Adipose tissue (tissue), 3 donors: Measurements from ENCODE around the gene RUBCNL. TPM values are rescaled to one million over a fixed set of nuclear protein-coding genes. Genes with fewer than 3 reads are reported as not detected.

Experiments
- H3K27ac ChIP-seq: one replicate; pipeline ENCODE4 v1.5.1; 2013; ENCODE audit warnings: low read depth, low read length
- WGBS, 3 donors: extraction: QIAGEN DNeasy Blood & Tissue Kit; methylation state at CpG; one replicate each; pipeline ENCODE4 v1.1.7; 2013; 5-methylcytosine and 5-hydroxymethylcytosine counted together
- polyA plus RNA-seq, 3 donors: library from polyadenylated mRNA; stranded (reverse); fragments of 200-250 nt; gene quantifications; one replicate each; pipeline ENCODE4 v1.2.3, GENCODE V29; 2013
- donor health status: healthy with polysubstance abuse.
- donor health status: Bipolar disorder and iron deficiency.
- donor health status: healthy.

Gene RUBCNL
- polyA plus RNA-seq, 3 donors: 0.35 to 3.0 (median 3.0) TPM

DNA sequence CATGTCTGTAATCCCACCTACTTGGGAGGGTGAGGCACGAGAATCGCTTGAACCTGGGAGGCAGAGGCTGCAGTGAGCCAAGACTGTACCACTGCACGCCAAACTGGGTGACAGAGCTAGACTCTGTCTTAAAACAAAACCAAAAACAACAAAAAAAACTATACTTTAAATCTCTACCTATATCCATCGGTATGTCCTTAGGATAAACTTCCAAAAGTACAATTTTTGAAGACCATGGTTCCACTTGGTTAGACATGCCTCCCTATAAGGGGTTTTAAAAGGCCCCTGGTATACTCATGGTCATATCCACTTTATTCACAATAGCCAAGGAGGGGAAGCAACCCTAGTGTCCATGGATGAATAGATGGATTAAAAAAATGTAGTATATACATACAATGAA is 39.8 kb downstream of the RUBCNL start:
- no peak overlapping the region for H3K27ac ChIP-seq
- 94 to 98% (median 97%) methylated on average over 4 of the region's 4 CpGs for WGBS, 3 donors

GRCh38 chr13:46345866-46346265 is 41.2 kb downstream of the RUBCNL start:
- H3K27ac ChIP-seq: no peak overlapping the region
- WGBS, 3 donors: 30 to 88% (median 77%) methylated on average over 5 of the region's 5 CpGs

DNA sequence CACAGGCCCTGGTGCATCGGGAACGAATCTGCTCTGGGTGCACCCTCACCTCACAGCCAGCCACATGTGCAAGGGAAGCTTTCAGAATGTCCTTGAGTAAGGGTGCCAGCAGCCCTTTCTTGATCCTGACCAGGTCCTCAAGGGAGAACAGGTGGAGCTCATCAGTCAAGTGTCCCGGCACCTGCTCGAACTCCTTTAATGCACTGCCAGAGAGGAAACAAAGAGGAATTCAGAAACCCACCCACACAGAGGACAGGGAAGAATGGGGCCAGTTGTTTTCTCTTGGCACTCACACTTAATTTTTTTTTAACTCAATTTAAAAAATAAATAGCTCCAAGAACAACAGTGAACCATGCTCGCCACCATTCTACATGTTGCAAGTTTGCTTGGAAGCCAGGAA is 41.7 kb downstream of the RUBCNL start:
- 18 to 68% (median 62%) methylated on average over 5 of the region's 5 CpGs for WGBS, 3 donors
- no peak overlapping the region for H3K27ac ChIP-seq

DNA sequence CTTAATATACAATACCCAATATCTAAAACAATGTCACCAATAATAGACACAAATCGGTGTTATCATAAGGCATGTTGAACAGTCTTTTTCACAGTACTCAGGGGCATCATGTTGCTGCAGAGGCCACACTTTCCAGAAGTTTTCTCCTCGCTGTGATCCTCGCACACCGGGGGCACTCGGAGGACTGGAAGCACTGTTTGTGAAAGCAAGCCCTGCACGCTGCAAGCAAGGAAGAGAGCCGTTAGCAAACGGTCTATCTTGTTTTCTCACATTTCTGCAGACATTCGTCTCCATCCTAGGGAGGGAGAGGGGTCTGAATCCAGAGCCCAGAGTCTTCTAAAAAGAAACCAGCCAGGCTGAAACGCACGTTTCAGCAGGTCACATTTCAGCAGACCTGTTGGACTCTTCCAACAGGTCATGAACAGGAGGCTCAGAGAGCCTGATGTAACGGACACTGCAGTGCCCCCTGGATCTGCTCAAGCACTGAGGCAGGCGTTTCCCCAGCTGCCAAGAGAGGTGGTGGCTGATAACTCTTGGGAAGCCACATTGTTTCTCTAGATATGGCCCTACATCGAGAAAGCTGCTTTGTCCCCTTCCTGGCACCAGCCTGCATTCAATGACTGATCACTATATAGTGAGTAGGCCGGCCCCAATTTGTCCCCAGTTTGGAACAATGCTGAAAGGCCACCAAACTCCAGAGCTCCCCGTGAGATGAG is 43.6 kb downstream of the RUBCNL start:
- WGBS, 3 donors: 81 to 89% (median 81%) methylated on average over 16 of the region's 16 CpGs

DNA sequence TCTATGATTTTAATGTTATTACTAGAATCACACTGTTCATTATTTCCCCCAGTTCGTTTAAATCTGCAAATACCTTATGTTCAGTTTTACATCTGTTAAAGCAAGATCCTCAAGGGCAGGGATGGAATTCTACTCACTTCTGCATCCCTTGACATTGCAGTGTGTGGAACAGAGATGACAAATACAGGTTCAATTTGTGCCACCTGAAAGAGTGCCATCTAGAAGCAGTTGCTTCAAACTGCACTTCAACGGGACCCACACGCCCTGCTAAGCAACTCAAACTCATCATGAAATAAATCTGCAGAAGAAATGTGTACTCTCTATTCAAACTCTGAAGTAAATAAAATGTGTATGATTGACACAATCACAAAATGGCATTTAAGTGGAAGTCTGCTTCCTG is 44.5 kb downstream of the RUBCNL start:
- no peak overlapping the region for H3K27ac ChIP-seq
- 52 to 78% (median 78%) methylated on average over 3 of the region's 3 CpGs for WGBS, 3 donors

More for the DNA sequence above, 43.6 kb downstream of the RUBCNL start:
- no peak overlapping the region for H3K27ac ChIP-seq

GRCh38 chr13:46341112-46341711 is 45.8 kb downstream of the RUBCNL start:
- 63 to 87% (median 63%) methylated on average over 1 of the region's 1 CpG for WGBS, 3 donors
- no peak overlapping the region for H3K27ac ChIP-seq

- 94 to 100% (median 98%) methylated on average over 3 of the region's 3 CpGs for WGBS, 3 donors
- H3K27ac ChIP-seq: no peak overlapping the region
Measured at GRCh38 chr13:46340631-46341111, 46.4 kb downstream of the RUBCNL start.

- H3K27ac ChIP-seq: no peak overlapping the region
- WGBS, 3 donors: 95 to 100% (median 96%) methylated on average over 1 of the region's 1 CpG
Measured at GRCh38 chr13:46340011-46340410, 47.0 kb downstream of the RUBCNL start.

GRCh38 chr13:46339035-46339666 is 47.9 kb downstream of the RUBCNL start:
- 37 to 86% (median 44%) methylated on average over 10 of the region's 10 CpGs for WGBS, 3 donors
- no peak overlapping the region for H3K27ac ChIP-seq

GRCh38 chr13:46337700-46338099 is 49.4 kb downstream of the RUBCNL start:
- H3K27ac ChIP-seq: no peak overlapping the region
- 58 to 77% (median 76%) methylated on average over 3 of the region's 3 CpGs for WGBS, 3 donors

- H3K27ac ChIP-seq: no peak overlapping the region
- 78 to 85% (median 80%) methylated on average over 10 of the region's 10 CpGs for WGBS, 3 donors
Measured at GRCh38 chr13:46334035-46334822, 52.8 kb downstream of the RUBCNL start.

DNA sequence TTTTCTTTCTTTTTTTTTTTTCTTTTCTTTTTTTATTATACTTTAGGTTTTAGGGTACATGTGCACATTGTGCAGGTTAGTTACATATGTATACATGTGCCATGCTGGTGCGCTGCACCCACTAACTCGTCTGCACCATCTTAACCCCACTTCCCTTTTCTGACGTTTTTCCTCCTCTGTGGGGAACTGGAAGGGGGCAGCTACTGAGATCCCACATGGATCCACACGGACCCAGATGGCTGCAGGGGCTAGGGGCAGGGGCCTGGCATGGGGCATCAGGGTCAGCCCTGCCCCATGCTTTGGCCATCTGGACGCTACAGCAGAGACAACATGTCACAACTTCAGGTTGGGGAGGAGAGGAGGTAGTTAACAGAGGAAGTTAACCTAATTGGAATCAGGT is 54.3 kb downstream of the RUBCNL start:
- no peak overlapping the region for H3K27ac ChIP-seq
- WGBS, 3 donors: 47 to 66% (median 54%) methylated on average over 5 of the region's 5 CpGs

DNA sequence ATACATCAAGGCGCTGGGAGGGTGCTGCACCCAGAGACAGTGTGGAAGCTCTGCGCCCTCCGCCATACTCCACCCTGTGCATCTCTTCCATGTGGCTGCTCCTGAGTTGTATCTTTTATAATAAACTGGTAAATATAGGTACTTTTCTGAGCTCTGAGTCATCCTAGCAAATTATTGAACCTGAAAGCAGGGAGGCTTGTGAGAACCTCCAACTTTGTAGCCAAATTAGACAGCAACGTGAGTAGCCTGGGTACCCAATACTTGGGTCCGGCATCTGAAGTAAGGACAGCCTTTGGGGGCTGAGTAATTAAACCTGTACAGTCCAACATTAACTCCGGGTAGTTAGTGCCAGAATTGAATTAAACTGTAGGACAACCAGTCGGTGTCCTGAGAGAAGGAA is 57.4 kb downstream of the RUBCNL start:
- 89 to 95% (median 89%) methylated on average over 7 of the region's 7 CpGs for WGBS, 3 donors
- H3K27ac ChIP-seq: no peak overlapping the region

- no peak overlapping the region for H3K27ac ChIP-seq
- WGBS, 3 donors: 50 to 81% (median 75%) methylated on average over 1 of the region's 1 CpG
Measured at GRCh38 chr13:46327246-46327645, 59.8 kb downstream of the RUBCNL start.

GRCh38 chr13:46324976-46325375 is 62.1 kb downstream of the RUBCNL start:
- 74 to 80% (median 80%) methylated on average over 5 of the region's 5 CpGs for WGBS, 3 donors
- H3K27ac ChIP-seq: no peak overlapping the region

DNA sequence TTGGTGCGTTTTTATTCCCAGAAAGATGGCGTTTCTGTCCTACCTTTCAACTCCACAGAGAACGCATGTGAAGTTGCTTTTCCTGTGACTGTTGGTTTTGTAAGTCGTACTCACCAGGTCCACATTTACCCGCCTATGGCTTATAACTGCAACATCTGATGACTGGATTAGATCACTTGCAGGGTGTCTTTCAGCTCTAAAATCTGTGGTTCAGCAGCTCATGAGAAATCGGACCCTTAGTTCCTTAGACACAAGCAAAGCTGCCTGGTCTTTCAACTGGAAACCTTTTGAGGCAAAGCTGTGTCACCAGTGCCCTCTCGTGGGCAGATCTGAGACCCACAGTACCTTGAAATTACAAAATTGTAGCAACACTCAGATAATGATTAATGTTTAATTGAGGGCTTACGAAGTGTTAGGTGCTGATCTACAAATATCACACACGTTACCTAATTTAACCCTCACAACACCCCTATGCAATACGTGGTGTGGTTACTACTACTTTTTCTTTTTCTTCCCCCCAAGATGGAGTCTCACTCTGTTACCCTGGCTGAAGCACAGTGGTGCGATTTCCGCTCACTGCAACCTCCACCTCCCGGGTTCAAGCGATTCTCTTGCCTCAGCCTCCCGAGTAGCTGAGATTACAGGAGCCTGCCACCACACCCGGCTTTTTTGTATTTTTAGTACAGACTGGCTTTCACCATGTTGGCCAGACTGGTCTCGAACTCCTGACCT is 65.4 kb downstream of the RUBCNL start:
- no peak overlapping the region for H3K27ac ChIP-seq
- 50 to 55% (median 54%) methylated on average over 17 of the region's 17 CpGs for WGBS, 3 donors

GRCh38 chr13:46320821-46321220 is 66.2 kb downstream of the RUBCNL start:
- H3K27ac ChIP-seq: no peak overlapping the region
- 92 to 94% (median 93%) methylated on average over 4 of the region's 4 CpGs for WGBS, 3 donors

DNA sequence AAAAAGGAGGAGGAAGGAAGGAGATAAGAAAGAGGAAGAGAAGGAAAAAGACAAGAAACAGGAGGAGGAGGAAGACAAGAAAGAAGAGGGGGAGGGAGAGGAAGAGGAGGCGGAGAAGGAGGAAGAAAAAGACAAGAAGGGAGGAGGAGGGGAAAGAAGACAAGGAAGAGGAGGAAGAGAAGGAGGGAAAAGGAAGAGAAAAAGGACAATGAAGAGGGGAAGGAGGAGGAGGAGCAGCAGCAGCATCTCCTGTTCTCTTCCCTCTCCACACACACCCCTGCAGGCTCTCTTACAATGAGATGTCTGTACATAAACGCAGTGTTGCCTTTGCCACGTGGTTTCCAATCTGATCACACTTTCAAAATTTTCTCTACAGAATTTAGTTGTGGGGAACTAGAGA is 66.6 kb downstream of the RUBCNL start:
- no peak overlapping the region for H3K27ac ChIP-seq

More for the DNA sequence above, 66.6 kb downstream of the RUBCNL start:
- 53 to 80% (median 54%) methylated on average over 3 of the region's 3 CpGs for WGBS, 3 donors
